IMR-90 (cell line): Measurements from ENCODE around the gene ANKH.

Experiments
- BHLHE40 ChIP-seq: fragments of 150-350 bp; IDR thresholded peaks from 2 replicates; pipeline ENCODE4 v1.6.1; 2016; ENCODE audit warnings: mild to moderate bottlenecking, low read depth, low read length
- CEBPB ChIP-seq: IDR thresholded peaks from 2 replicates; pipeline ENCODE4 v1.6.1; 2012; ENCODE audit warnings: low read depth, low read length, improper control_type of control experiment
- CTCF ChIP-seq: conservative IDR thresholded peaks from 2 replicates; pipeline ENCODE4 v1.5.1; 2012; ENCODE audit warnings: mild to moderate bottlenecking, low read depth, low read length, improper control_type of control experiment
- ELK1 ChIP-seq: fragments of 150-350 bp; IDR thresholded peaks from 2 replicates; pipeline ENCODE4 v1.6.1; 2016; ENCODE audit warnings: low read depth, mild to moderate bottlenecking, low read length, moderate library complexity, borderline replicate concordance
- FOS ChIP-seq: fragments of 150-350 bp; IDR thresholded peaks from 2 replicates; pipeline ENCODE4 v1.6.1; 2016; ENCODE audit warnings: low read depth, low read length
- MAFK ChIP-seq: IDR thresholded peaks from 2 replicates; pipeline ENCODE4 v1.6.1; 2012; ENCODE audit warnings: low read depth, low read length, improper control_type of control experiment
- MAZ ChIP-seq: IDR thresholded peaks from 2 replicates; pipeline ENCODE4 v1.6.1; 2012; ENCODE audit warnings: low read depth, mild to moderate bottlenecking, low read length, improper control_type of control experiment, moderate library complexity, borderline replicate concordance
- MXI1 ChIP-seq: IDR thresholded peaks from 2 replicates; pipeline ENCODE4 v1.6.1; 2012; ENCODE audit warnings: low read depth, mild to moderate bottlenecking, low read length, moderate library complexity, borderline replicate concordance
- NFE2L2 ChIP-seq: fragments of 150-350 bp; IDR thresholded peaks from 2 replicates; pipeline ENCODE4 v1.6.1; 2016; ENCODE audit warnings: low read depth, mild to moderate bottlenecking, low read length
- POLR2A ChIP-seq: IDR thresholded peaks from 2 replicates; pipeline ENCODE4 v1.6.1; 2012; ENCODE audit warnings: mild to moderate bottlenecking, low read depth, low read length
- RAD21 ChIP-seq: IDR thresholded peaks from 2 replicates; pipeline ENCODE4 v1.6.1; 2012; ENCODE audit warnings: low read length, improper control_type of control experiment
- RCOR1 ChIP-seq: IDR thresholded peaks from 2 replicates; pipeline ENCODE4 v1.6.1; 2012; ENCODE audit warnings: mild to moderate bottlenecking, low read length, improper control_type of control experiment; ENCODE audit not compliant: insufficient replicate concordance
- RFX5 ChIP-seq: IDR thresholded peaks from 2 replicates; pipeline ENCODE4 v1.8.0; 2012; ENCODE audit warnings: low read depth, mild to moderate bottlenecking, low read length, moderate library complexity
- USF2 ChIP-seq: fragments of 150-350 bp; IDR thresholded peaks from 2 replicates; pipeline ENCODE4 v1.6.1; 2017; ENCODE audit warnings: mild to moderate bottlenecking, antibody characterized with exemption, low read length, low read depth

- TF ChIP-seq ELK1 = no peak
- no peak for TF ChIP-seq MXI1
- TF ChIP-seq CTCF = no peak
- TF ChIP-seq RAD21 = no peak
- TF ChIP-seq MAFK = no peak
- TF ChIP-seq USF2 = no peak
- no peak for TF ChIP-seq POLR2A
- TF ChIP-seq RFX5 = no peak
- no peak for TF ChIP-seq BHLHE40
- no peak for TF ChIP-seq CEBPB
- TF ChIP-seq FOS = no peak
- no peak for TF ChIP-seq NFE2L2
- no peak for TF ChIP-seq RCOR1
- TF ChIP-seq MAZ = no peak
These were observed 36.7 kb downstream of the ANKH start for GRCh38 chr5:14834584-14835550.
